Left ventricle myocardium superior (tissue), 1 donor: ENCODE results near the gene CTNNA1. TPM values are rescaled to one million over a fixed set of nuclear protein-coding genes. Genes with fewer than 3 reads are reported as not detected.
"Not testable (repeated sequence)": the region's sequence is repeated elsewhere in the genome, so short reads cannot be mapped to it uniquely, and the experiment has no call there.

Experiments used
- ATAC-seq: fragments of 200-7000 bp; cut with Tn5 transposase; one replicate; pipeline ENCODE4 v1.9.1; 2020; ENCODE audit warnings: mild to moderate bottlenecking, moderate library complexity
- DNase-seq: peaks from one replicate; pipeline ENCODE4 v3.0.0-alpha.2; 2020
- intact Hi-C: fragments of 100-400 bp; cut with micrococcal nuclease; formaldehyde crosslinking; loops from one replicate; pipeline ENCODE4 v1.11.0; 2022
- total RNA-seq: library from RNA; stranded (reverse); fragmentation: NEBNext Ultra II Directional; extraction: Animal tissue kit (Norgen Biotek cat#: 25700); gene quantifications from one replicate; pipeline ENCODE4 v1.2.1, GENCODE V29; 2021
- donor health status: DM: no; HTN: yes; CAD: no; lungs with severe emphysema.

The CTNNA1 gene
- total RNA-seq, 1 donor from 2014 or later = 296 TPM

- ATAC-seq (peak; percentile 56), DNase-seq (no peak)
- intact Hi-C loops = no loop called here
These were observed 37.5 kb downstream of the CTNNA1 start for GRCh38 chr5:138790684-138791083.

DNA sequence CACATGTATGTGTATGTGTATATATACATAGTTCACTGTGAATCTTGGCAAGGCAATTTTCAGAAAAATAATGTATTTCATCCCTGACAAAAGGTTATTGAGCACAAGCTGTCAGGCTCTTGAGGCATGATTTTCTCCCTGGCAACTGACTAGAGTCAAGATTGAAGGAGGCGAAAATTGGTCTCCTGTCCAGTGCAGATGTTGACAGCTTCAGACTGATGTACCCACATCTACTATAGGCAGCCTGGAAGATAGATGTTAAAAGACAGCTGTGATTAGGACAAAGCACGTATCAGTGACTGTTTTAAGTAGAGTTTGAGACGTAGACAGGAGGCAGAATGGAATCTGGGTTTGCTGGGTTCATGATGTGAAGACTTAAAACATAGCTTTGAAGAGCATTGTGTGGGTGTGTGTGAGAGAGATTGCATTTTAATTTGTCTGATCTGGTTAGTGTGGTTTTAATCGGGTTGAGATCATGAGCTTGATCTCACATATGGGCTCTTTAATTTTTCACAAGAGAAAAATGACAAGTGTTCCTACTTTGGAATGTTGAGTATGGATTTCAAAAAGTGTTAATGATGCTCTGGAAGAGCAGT, 39.1 kb downstream of the CTNNA1 start:
- no peak for ATAC-seq
- intact Hi-C loops = no loop called here
- DNase-seq = no peak

DNA sequence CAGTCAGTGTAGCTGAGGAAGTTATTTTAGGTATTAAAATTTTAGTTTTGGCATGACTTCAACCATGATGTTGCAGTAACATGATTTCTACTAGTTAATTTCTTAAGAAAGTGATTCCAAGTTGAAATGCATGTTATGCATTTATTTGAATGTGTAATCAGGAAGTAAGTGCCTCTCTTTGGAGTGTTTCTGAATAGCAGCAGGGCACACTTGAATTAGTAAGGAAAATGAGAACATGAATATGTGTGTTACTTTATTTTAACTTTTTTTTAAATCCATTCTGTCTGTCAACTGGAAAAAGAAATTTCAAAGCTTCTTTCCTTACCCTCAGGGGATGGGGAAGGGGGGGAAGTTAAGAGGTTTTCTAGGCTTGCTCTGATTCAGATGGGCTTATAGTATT, 40.4 kb downstream of the CTNNA1 start:
- no peak for ATAC-seq
- intact Hi-C loops = no loop called here
- no peak for DNase-seq

DNA sequence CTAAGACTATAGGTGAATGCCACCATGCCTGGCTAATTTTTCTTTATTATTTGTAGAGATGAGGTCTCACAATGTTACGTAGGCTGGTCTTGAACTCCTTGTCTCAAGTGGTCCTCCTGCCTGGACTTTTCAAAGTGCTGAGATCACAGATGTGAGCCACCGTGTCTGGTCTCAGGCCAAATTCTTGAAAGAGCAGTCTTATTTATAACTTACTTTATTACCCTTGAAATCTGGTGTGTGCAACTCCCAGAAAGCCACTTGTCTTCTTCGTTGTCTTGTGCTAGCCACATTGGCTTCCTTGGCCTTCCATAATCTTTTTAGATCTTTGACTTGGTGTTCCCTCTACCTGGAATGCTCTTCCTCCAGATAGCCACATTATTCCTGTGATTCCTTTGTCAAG, 50.1 kb downstream of the CTNNA1 start:
- ATAC-seq = peak; percentile 39
- intact Hi-C loops = no loop called here
- no peak for DNase-seq

DNA sequence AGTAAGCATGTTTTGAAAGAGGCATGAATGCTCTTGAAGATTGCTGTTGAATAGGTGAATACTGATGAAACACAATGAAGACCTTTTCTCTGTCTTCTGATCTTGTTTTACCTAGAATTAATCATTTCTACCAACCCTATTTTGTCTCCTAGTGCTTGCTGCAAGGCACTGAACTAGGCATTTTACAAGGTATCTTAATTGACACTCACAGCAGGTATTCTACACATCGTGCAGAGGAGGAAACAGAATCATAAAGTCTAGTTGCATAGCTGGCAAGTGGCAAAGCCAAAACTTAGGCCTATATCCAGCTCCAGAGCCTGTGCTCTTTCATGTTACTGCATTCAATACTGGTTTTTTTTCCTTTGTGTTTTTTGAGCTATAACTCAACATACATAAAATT, 50.7 kb downstream of the CTNNA1 start:
- intact Hi-C loops = no loop called here
- DNase-seq (no peak), ATAC-seq (no peak)

DNA sequence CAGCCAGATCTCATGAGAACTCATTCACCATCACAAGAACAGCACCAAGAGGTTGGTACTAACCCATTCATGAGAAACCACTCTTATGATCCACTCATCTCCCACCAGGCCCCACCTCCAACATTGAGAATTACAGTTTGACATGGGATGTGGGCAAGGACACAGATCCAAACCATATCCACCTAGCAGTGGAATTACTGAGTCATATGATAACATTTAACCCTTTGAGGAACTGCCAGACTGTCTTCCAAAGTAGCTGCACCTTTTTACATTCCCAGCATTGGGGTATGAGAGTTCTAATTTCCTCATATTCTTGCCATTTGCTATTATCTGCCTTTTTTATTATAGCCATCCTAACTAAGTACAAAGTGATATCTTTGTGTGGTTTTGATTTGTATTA, 51.9 kb downstream of the CTNNA1 start:
- ATAC-seq (no peak), DNase-seq (no peak)
- intact Hi-C loops = no loop called here

DNA sequence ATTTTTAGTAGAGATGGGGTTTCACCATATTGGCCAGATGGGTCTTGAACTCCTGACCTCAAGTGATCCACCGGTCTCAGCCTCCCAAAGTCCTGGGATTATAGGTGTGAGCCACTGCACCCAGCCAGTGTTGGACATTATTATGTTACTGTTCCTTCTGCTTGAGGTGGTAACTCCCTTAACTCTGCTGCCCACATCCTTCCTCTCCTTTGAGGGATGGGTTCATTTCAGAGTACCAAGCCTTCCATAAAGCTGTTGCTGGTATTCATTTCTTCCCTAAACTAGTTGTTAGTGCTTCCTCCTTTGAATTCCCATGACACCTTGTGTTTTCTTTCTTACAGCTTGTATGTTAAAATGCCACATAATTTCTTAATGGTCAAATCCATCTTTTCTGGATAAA, 54.0 kb downstream of the CTNNA1 start:
- ATAC-seq (no peak), DNase-seq (no peak)
- intact Hi-C loops = no loop called here

DNA sequence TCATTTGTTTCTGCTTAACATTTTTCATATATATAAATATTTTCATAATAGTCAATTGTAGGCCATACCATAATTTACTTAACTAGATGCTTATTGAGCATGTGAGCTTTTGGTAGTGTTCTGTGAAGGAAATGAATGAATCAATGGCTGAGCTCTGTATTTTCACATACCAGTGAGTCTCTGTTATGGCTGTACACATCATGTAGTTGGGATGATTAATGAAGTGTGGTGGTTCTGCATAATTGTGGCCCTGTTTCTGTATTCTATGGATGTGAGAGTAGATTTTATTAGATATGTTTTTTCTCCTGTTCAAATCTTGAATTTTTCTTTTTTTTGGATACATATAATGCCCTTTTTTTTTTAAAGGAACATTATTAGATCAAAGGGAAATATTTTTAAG, 56.2 kb downstream of the CTNNA1 start:
- DNase-seq (no peak), ATAC-seq (no peak)
- intact Hi-C loops = no loop called here

DNA sequence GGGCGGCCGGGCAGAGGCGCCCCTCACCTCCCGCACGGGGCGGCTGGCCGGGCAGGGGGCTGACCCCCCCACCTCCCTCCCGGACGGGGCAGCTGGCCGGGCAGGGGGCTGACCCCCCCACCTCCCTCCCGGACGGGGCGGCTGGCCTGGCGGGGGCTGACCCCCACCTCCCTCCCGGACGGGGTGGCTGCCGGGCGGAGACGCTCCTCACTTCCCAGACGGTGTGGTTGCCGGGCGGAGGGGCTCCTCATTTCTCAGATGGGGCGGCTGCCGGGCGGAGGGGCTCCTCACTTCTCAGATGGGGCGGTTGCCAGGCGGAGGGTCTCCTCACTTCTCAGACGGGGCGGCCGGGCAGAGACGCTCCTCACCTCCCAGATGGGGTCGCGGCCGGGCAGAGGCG, 57.6 kb downstream of the CTNNA1 start:
- DNase-seq, ATAC-seq, intact Hi-C loops: not testable (repeated sequence)

DNA sequence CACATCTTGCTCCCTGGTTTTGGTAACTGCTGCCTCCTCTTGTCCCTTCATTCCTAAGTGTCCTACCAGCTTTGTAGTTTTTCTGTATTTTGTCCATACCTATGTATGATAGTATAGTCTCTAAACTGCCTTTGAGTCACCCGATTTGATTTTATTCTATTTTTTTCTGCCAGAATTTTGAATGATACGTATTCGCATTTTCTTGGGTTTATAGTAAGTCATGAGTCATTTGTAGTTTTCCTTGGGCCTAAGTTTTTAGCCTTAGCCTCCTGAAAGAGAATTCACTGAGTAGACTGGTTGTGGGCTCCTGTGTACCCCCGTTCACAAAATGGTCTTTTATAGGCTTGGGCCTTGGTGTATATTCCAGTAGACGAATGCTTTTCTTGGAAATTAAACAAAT, 62.3 kb downstream of the CTNNA1 start:
- intact Hi-C loops = no loop called here
- ATAC-seq = no peak

GRCh38 chr5:138817241-138817640, 64.0 kb downstream of the CTNNA1 start:
- DNase-seq (no peak), ATAC-seq (no peak)
- intact Hi-C loops = no loop called here

More for the DNA sequence above, 62.3 kb downstream of the CTNNA1 start:
- DNase-seq = no peak

DNA sequence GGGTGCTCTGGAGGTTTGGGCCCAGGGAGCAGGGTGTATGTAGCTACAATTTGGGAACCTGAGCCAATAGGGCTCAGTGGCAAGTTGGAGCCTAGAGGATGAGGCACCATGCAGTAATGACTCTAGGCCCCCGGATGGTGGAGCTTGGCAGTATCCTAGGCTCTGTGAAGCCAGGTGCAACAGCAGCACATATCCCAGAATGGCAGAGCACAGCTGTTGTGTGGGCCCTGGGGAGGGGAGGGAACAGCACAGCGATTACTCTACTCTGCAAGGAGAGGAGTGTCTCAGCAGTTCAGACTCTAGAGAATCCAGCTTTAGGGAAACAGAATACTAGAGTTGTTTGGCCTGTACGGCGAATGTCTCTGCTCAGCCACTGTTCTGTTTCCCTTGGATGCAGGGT, 65.9 kb downstream of the CTNNA1 start:
- ATAC-seq = peak; percentile 37
- DNase-seq = no peak
- intact Hi-C loops = no loop called here

DNA sequence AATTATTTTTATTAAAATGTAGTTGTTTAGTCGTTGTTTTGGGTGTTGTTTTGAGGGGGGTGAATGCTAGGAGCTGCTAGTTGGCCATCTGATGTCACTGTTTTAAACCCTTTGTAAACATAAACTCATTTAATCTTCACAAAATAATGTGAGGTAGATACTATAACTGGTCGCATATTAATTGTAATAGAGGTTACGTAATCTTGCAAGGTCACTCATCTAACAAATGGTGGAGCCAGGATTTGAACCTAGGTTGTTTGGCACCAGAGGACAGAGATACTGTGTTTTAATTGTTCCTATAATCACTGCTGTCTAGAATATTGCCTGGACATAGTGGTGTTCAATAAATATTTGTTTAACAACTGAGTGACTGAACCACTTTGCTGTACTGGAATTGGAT, 67.5 kb downstream of the CTNNA1 start:
- ATAC-seq (no peak), DNase-seq (no peak)
- intact Hi-C loops = no loop called here

DNA sequence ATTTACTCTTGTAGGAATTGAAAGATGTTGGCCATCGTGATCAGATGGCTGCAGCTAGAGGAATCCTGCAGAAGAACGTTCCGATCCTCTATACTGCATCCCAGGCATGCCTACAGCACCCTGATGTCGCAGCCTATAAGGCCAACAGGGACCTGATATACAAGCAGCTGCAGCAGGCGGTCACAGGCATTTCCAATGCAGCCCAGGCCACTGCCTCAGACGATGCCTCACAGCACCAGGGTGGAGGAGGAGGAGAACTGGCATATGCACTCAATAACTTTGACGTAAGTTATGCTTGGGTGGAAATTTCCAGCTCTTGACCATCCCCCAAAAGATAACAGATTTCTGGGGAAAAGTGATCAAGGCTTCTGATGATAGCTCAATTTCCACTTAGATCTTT, 71.3 kb downstream of the CTNNA1 start:
- ATAC-seq (peak; percentile 58), DNase-seq (peak; percentile 40)
- intact Hi-C loops = no loop called here

GRCh38 chr5:138824924-138825863, 72.0 kb downstream of the CTNNA1 start:
- peak; percentile 41 for ATAC-seq
- intact Hi-C loops = no loop called here
- DNase-seq = no peak

DNA sequence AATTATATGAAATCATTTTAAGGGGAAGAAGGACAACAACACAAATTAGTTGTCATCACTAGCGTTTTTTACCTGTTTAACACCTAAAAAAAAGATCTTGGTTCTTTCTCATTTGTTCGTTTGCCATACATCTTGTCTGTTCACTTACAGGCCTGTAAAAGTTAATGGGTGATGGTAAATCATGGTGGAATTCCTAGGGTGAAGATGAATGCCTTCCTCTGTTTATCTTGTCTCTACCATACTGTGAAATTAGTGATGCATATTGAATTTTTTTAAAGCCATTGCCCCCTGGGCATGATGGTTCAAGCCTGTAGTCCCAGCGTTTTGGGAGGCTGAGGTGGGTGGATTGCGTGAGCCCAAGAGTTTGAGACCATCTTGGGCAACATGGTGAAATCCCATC, 75.3 kb downstream of the CTNNA1 start:
- no peak for ATAC-seq
- DNase-seq = no peak
- intact Hi-C loops = no loop called here

DNA sequence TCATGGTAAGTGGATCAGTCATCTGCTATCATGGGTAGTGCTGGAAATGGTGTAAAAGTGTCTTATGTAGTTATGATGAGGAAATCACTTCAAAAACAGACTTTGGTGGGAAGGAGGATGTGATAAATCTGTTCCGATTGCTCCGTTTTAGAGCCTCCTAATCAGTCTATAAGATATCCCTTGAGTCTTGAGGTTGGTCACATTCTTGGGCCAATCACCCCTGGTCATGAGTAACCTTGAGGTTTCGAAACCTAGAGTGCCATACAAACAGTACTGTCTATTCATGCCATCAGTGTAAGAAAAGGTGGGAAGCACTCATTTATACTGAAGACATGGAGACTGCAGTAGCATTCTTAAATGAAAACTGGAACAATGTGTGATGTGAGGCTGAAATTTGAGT, 76.1 kb downstream of the CTNNA1 start:
- intact Hi-C loops = no loop called here

GRCh38 chr5:138831703-138832102, 78.5 kb downstream of the CTNNA1 start:
- intact Hi-C loops = no loop called here
- ATAC-seq (no peak), DNase-seq (no peak)

More for the DNA sequence above, 76.1 kb downstream of the CTNNA1 start:
- no peak for DNase-seq
- ATAC-seq = no peak

DNA sequence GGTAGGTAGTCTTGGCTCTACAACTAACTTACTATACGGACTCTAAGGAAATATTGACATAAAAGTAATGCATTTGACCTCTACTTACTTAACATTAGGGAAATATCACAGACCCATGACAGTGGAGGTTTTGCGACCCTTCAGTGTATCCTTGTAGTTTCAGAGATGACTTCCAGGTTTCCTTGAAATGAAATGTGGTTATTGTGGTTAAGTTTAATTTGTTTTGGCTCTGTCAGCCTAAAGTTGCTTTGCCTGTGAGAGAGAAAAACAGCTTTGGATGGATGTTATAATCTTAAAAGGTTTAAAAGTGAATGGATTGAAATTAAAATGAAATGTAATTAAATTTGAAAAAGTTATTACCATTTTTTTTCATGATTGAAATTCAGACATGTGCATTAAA, 79.0 kb downstream of the CTNNA1 start:
- intact Hi-C loops = no loop called here
- DNase-seq = no peak
- no peak for ATAC-seq

DNA sequence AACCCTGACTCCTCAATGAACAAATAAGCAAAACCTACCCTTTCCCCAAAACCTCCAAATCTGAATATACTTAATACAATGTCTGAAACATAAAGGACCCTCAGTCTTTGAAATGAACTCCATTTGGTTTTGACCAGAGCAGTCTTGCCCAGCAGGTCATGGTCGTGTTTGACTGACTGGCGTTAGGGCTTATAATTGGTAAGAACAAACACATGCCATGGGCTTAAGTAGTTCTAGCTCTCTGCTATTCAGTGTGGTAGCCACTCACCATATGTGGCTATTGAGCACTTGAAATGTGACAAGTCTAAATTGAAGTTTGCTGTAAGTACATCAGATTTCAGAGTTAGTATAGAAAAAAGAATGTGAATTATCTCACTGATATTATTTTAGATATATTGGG, 79.9 kb downstream of the CTNNA1 start:
- intact Hi-C loops = no loop called here
- DNase-seq = no peak
- peak; percentile 39 for ATAC-seq
